Measurements from ENCODE around the gene SDF4. TPM values are rescaled to one million over a fixed set of nuclear protein-coding genes. Genes with fewer than 3 reads are reported as not detected.
"Not testable (repeated sequence)": the region's sequence is repeated elsewhere in the genome, so short reads cannot be mapped to it uniquely, and the experiment has no call there.

SDF4 gene
- total RNA-seq, 1 donor from 2014 or later: 139 TPM

- intact Hi-C loops (cut with DNase I): loop anchor here (5.0 kb wide), 1 partner anchor 73 kb away; no protein-coding TSS in a partner anchor
- no peak for DNase-seq (ENCODE audit: low spot score)
Measured at GRCh38 chr1:1204998-1205768, 26.6 kb downstream of the SDF4 start.

DNA sequence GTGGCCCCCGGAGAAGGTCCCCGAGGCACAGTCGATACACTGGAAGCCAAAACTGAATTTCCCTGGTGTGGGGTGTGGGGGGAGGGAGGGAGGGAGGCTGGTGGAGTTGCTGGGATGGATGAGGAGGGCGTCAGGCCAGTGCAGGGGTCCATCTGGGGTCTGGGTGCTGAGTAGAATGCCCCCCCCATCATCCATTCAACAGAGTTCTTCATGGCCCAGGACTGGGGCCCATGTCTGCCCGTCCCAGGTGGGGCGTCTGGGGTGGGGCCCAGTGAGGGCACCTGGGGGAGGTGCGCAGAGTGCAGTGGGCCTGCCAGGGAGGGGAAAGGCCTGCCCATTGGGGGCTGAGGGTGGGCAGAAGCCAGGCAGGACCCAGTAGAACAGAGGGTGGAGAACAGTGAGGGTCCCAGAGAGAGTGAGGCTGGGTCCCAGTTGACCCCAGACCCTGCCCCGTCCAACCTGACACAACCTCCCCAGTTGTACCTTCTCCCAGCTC is 27.3 kb downstream of the SDF4 start:
- DNase-seq (ENCODE audit: low spot score): no peak
- intact Hi-C loops (cut with DNase I): no loop called here

DNA sequence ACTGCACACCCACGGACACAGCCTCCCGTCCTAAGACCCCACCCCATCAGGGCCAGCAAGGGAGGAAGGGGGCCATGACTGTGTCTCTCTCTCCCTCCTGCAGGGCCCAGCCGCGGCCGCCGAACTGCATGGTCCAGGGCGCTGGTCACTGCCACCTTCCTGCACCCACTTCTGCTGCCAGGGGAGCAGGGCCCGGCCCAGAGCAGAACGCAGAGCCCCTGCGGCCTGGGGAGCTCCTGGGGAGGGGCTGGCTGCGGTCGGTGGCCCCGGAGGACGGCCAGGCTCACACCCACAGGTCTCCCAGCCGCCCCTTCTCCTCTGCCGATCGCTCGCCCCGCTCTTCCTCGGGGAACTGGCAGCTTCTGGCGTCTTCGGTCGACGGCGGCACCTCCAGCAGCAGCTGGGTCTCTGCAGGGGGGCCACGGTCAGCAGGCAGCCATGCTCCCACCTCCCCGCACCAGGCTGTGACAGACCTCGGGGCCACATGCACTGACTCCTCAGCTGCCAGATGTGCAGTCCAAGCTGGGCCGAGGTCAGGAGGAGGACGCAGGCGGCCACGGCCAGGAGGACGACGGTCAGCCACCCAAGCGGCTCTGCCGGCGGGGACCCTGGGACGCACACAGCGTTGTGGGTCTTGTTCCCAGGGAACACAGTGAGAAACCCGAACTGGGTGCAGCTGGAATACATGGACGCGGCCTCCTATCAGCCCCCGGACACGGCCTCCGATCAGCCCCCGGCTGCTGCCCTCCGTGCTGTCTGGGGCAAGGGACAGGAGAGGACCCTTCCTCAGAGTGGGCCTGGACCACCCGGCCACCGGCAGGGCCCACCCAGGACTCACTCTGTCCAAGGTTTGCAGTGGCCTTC is 28.0 kb downstream of the SDF4 start:
- DNase-seq (ENCODE audit: low spot score): no peak
- intact Hi-C loops (cut with DNase I): no loop called here

GRCh38 chr1:1202831-1203560 is 28.8 kb downstream of the SDF4 start:
- no peak for DNase-seq (ENCODE audit: low spot score)
- intact Hi-C loops (cut with DNase I): no loop called here

DNA sequence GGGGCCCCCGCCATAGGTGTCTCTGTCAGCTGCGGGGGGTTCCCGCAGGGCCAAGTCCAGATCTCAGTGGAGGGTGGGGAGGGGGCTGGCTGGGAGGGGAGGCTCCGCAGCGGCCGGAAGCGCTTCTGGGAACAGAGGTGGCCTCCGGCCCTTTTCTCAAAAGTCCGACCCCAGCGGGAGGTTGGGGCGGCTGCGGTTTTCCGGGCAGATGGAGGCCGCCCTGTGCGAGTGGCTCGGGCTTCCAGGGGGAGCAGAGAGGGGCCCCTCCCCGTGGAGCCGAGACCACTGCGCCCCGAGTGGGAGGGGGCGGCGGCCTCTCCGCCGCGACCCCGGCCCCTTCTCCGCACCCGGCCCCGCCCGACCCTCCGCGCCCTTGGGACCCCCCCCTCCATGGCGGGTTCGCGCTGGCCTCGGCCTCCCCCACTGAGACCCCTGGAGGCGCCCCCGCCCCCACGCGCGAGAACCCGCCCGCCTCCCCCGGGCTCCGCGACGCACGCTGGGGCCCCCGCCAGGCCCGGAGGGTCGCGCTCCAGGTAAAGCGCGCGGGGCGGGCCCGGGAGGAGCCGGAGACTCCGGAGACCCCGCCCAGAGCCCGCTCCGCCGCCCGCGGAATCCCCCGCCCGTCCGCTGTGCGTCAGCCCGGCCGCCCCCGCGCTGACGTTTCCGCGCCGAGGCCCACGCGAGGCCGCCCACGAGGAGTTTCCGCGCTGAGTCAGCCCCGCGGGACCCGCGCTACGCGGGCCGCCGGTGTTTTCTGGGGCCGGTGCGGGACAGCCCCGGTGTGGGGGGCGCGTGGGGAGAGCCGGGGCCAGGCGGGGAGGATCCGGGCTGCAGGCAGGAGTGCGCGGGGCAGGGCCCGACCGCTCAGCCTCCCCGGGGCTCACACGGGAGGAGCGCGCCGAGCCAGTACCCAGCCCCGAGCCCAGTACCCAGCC is 30.7 kb downstream of the SDF4 start:
- DNase-seq (ENCODE audit: low spot score): no peak
- intact Hi-C loops (cut with DNase I): no loop called here

DNA sequence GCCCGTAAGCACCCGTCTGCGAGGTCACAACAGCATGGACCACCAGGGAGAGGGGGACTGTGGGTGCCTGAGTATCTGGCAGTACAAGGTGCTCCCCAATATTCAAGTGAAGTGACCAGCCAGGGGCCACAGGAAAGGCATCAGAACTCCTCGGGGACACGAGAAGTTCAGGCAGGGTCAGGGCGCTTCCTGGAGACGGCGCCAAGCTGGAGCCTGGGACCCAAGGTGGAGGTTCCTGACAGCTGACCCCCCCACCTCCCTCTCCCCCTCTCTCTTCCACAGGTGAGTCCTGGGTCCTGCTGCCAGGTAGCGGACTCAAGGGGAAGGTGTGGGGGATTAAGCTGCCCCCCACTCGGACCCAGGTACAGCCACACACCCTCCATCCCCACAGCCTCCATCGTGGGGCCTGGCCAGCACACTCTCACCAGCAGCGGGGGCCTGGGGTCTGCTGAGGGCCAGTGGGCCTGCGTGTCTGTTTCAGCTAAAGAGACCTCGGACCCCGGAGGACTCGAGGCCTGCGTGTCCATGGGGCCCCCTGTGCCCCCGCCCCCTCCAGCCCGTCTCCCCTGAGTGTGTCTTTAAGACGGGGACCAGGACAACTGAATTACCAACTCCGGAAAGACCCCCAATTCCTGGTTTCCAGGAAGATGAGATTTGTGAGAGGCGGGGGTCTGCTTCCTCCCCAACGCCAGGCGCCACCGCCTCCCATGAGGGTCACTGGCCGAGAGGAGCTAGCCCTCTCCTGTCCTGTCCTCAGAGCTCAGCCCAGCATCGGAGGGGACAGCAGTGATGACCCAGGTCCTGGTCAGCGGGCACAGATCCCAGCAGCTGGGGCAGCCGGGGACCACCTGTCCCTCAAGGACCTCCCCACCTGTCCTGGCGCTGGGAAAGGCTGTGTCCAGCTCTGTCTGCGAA is 31.6 kb downstream of the SDF4 start:
- DNase-seq (ENCODE audit: low spot score): no peak
- intact Hi-C loops (cut with DNase I): no loop called here

GRCh38 chr1:1199141-1199960 is 32.5 kb downstream of the SDF4 start:
- intact Hi-C loops (cut with DNase I): no loop called here
- DNase-seq (ENCODE audit: low spot score): no peak

GRCh38 chr1:1198423-1199140 is 33.2 kb downstream of the SDF4 start:
- DNase-seq (ENCODE audit: low spot score): no peak
- intact Hi-C loops (cut with DNase I): no loop called here

- intact Hi-C loops (cut with DNase I): no loop called here
- no peak for DNase-seq (ENCODE audit: low spot score)
Measured at GRCh38 chr1:1197551-1198422, 34.0 kb downstream of the SDF4 start.

DNA sequence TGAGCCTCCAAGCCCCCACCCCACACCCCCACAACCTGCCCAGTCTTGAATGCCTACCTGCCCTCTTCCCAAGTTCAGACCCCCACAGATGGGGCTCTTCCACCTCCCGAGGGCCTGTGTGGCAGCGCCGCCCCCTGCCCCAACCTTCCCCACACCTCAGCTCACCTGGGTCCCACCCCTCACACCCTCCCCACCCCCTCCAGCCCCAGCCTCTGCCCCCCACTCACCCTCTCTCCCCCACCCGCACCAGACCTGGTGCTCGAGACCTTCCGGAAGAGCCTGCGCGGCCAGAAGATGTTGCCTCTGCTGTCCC is 34.7 kb downstream of the SDF4 start:
- DNase-seq (ENCODE audit: low spot score): no peak
- intact Hi-C loops (cut with DNase I): no loop called here

GRCh38 chr1:1196431-1197187 is 35.2 kb downstream of the SDF4 start:
- intact Hi-C loops (cut with DNase I): no loop called here
- no peak for DNase-seq (ENCODE audit: low spot score)

- DNase-seq (ENCODE audit: low spot score); intact Hi-C loops (cut with DNase I): not testable (repeated sequence)
Measured at GRCh38 chr1:1195726-1196125, 36.1 kb downstream of the SDF4 start.

- no peak for DNase-seq (ENCODE audit: low spot score)
- intact Hi-C loops (cut with DNase I): no loop called here
Measured at GRCh38 chr1:1194723-1195122, 37.1 kb downstream of the SDF4 start.

GRCh38 chr1:1191734-1192133 is 40.1 kb downstream of the SDF4 start:
- DNase-seq (ENCODE audit: low spot score): no peak
- intact Hi-C loops (cut with DNase I): no loop called here

- no peak for DNase-seq (ENCODE audit: low spot score)
- intact Hi-C loops (cut with DNase I): no loop called here
Measured at GRCh38 chr1:1189111-1189510, 42.7 kb downstream of the SDF4 start.

Measured in cardiac septum (tissue), 1 donor.